Stimulated activated naive B cell treated with anti-CD40 and anti-IgM and Interleukin-4, amounts not matched to agents 10 μg/mL and 1 μg/mL and 100 μg/mL, for 72 hours (primary cell): ENCODE measurements around the gene NFX1.

Source experiments
- ATAC-seq, 2 donors: fragments of 150-1000 bp; cut with Tn5 transposase; replicated peaks; 2 replicates each; pipeline ENCODE4 v1.10.0; 2021; ENCODE audit warnings: moderate library complexity in 1 of 2
- DNase-seq: peaks from one replicate; pipeline ENCODE4 v3.0.0; 2021
- H3K27ac Mint-ChIP-seq: one replicate; pipeline ENCODE4 v1.8.0; 2022; ENCODE audit warnings: mild to moderate bottlenecking, mixed read lengths
- H3K27me3 Mint-ChIP-seq, 2 donors: one replicate each; pipeline ENCODE4 v1.8.0; 2022; ENCODE audit warnings: mixed read lengths in 2 of 2
- H3K36me3 Mint-ChIP-seq, 2 donors: one replicate each; pipeline ENCODE4 v1.8.0; 2022; ENCODE audit warnings: mixed read lengths in 2 of 2, mild to moderate bottlenecking in 1 of 2
- H3K4me1 Mint-ChIP-seq, 2 donors: one replicate each; pipeline ENCODE4 v1.8.0; 2022; ENCODE audit warnings: mixed read lengths in 2 of 2, mild to moderate bottlenecking in 1 of 2
- H3K4me3 Mint-ChIP-seq, 2 donors: one replicate each; pipeline ENCODE4 v1.8.0; 2022; ENCODE audit warnings: mild to moderate bottlenecking in 2 of 2, mixed read lengths in 2 of 2, moderate library complexity in 1 of 2
- H3K9me3 Mint-ChIP-seq, 2 donors: one replicate each; pipeline ENCODE4 v1.8.0; 2022; ENCODE audit warnings: mixed read lengths in 2 of 2, mild to moderate bottlenecking in 1 of 2

The NFX1 gene

DNA sequence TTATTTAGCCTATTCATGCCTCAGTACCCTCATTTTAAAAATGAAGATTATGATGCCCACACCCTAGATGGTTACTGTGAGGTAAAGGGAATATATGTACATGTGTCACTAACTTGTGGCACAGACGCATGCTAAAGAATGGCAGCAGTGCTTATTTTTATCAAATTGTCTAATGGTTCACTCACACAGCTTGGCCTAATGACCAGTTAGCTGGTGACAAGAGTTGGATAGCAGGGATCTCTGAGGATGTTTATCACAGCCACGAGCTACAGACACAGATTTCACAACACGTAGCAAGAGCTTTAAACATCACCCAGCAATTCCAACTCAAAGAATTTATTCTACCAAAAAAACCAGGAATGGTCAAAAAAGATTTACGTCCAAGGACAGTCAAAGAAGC lies 33.0 kb upstream of the NFX1 start:
- DNase-seq = no peak
- peaks cover 48 to 65% of the 10 kb centered on the region in 2 donors for H3K36me3 Mint-ChIP-seq
- peaks cover 4 to 11% of the 10 kb centered on the region in 2 donors for H3K4me1 Mint-ChIP-seq
- no peak overlapping the region for H3K27ac Mint-ChIP-seq
- H3K27me3 Mint-ChIP-seq = no peaks in the 10 kb centered on the region
- no peak overlapping the region for H3K4me3 Mint-ChIP-seq
- H3K9me3 Mint-ChIP-seq = no peaks in the 10 kb centered on the region
- ATAC-seq = no peak

DNA sequence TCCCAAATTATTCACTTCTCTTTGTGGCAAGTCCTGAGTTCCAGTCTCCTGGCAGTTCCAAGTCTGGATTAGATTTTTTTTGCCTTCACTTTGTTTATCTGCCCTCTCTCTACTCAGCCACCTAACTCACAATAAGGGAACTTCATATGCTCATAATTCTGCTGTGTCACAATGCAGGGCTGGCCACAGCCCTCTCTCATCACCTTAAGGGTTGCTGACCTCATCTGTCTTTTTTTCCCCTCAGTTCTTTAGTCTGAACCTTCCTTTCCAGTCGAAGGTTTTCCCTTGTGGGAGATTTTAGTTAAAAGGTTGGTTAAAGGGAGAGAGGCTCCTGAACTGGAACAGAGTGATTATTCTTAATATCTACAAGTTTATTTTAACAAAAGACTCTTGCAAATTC lies 29.9 kb upstream of the NFX1 start:
- ATAC-seq = no peak
- Mint-ChIP-seq H3K4me1 (peaks cover 19 to 33% of the 10 kb centered on the region in 2 donors), H3K27me3 (no peaks in the 10 kb centered on the region), H3K36me3 (peaks cover 45 to 60% of the 10 kb centered on the region in 2 donors), H3K4me3 (no peak overlapping the region), H3K27ac (no peak overlapping the region), H3K9me3 (no peaks in the 10 kb centered on the region)
- no peak for DNase-seq

DNA sequence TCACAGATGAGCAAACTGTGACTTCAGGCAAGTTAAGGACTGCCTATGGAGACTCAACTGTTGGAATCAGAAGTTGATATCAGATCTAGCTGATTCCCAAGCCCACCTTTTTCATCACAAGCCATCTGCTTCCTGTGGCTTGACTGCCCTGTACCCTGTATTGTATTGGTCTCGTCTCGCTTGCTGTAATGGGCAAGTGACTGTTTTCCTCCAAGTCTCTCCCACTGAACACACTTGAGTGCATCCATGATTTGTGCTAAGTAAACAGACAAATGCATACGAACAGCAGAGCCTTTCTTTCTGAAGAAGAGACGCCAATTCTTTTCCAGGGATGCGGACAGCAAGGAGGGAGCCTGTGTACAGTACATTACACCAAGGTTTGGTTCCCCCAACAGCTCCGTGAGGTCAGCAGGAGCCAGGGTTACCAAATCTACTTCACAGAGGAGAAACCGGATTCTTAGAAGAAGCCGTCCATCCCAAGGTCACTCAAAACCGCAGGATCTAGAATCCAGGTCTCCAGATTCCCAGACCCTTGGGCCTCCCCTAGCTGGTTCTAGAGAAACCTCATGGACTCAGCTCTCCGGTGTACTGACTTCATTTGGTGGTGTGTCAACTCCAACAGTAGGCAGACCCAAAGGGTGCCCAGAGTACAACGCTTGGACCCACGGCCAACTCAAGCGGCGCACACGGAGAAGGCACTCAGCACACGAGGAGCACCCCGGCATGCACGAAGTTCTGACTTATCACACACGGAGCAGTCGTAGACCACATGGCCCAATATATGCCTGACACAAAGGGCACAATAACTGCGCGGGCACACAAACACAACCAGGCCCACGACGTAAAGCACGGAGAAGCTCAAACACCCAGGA lies 26.9 kb upstream of the NFX1 start:
- DNase-seq (no peak), ATAC-seq (peak; percentile 12 to 18)
- Mint-ChIP-seq H3K36me3 (peaks cover 47 to 56% of the 10 kb centered on the region in 2 donors), H3K27me3 (no peaks in the 10 kb centered on the region), H3K4me3 (peak overlapping the region; percentile 92 to 93), H3K4me1 (peaks cover 30 to 55% of the 10 kb centered on the region in 2 donors), H3K9me3 (no peaks in the 10 kb centered on the region), H3K27ac (peak overlapping the region; percentile 96)

DNA sequence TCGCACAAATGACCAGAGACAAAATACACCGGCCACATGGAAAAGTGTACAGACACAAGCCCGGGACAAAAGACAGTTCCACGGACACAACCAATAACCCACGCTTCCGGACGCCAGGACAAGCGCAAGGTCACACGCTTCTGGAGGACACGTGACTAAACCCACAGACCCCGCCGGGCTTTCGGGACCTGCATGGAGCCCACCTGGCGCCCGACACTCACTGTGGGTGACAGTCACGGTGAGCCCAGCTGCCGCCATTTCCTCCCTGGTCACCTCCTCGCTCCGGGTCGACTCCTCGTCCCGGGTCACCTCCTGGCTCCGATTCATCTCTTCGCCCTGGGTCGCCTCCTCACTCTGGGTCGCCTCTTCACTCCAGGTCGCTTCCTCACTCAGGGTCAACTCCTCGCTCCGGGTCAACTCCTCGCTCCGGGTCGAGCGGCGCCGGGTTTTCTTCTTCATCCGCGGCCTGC lies 26.3 kb upstream of the NFX1 start:
- Mint-ChIP-seq H3K27ac (peak overlapping the region; percentile 96), H3K4me3 (peak overlapping the region; percentile 92 to 93), H3K36me3 (peaks cover 40 to 49% of the 10 kb centered on the region in 2 donors), H3K9me3 (no peaks in the 10 kb centered on the region), H3K27me3 (no peaks in the 10 kb centered on the region), H3K4me1 (peaks cover 30 to 55% of the 10 kb centered on the region in 2 donors)
- ATAC-seq = peak; percentile 28 to 35
- DNase-seq = no peak

DNA sequence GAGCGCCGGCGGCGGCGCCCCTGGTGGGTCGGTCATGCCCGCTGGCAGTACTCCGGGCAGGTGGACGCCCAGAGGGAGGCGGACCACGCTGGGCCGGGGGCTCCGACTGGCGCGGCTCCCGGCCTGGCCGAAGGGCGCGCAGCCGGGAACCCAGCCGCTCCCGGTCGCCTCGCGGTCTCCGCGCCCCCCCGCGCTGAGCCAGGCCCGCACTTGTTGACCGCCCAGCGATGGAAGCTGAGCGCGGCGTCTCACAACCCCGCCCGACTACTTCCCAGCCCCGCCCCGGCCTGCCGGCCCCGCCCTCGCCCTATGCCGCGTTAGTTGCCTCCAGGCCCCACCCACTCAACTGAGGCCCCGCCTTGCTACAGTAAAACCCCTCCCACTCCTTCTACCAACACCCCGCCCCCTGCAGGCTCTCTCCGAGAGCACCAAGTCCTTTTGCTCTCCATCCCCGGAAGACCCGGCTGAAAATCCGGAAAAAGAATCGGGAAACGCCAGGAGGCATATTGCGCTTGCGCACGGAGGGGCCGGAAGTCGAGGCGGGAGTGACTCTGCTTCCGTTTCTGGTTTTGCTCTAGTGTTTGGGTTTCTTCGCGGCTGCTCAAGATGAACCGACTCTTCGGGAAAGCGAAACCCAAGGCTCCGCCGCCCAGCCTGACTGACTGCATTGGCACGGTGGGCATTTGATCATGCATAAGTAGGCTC lies 25.7 kb upstream of the NFX1 start, which contains the start of the genes BAG1 and CHMP5:
TSS of gene BAG1 (minus strand) at position 236 of the 705 bp plus-strand sequence.
TSS of gene CHMP5 (plus strand) at position 577 of the 705 bp plus-strand sequence. CDS start at position 607, 30 bp downstream.
- ATAC-seq = peak; percentile 90 to 93
- Mint-ChIP-seq H3K4me3 (peak within 1 kb of the TSS; percentile 92 to 93), H3K27me3 (no peaks in the 10 kb centered on the region), H3K4me1 (peaks cover 30 to 54% of the 10 kb centered on the region in 2 donors), H3K36me3 (peaks cover 37 to 44% of the 10 kb centered on the region in 2 donors), H3K9me3 (no peaks in the 10 kb centered on the region), H3K27ac (peak within 1 kb of the TSS; percentile 96)
- DNase-seq = peak; percentile 99

DNA sequence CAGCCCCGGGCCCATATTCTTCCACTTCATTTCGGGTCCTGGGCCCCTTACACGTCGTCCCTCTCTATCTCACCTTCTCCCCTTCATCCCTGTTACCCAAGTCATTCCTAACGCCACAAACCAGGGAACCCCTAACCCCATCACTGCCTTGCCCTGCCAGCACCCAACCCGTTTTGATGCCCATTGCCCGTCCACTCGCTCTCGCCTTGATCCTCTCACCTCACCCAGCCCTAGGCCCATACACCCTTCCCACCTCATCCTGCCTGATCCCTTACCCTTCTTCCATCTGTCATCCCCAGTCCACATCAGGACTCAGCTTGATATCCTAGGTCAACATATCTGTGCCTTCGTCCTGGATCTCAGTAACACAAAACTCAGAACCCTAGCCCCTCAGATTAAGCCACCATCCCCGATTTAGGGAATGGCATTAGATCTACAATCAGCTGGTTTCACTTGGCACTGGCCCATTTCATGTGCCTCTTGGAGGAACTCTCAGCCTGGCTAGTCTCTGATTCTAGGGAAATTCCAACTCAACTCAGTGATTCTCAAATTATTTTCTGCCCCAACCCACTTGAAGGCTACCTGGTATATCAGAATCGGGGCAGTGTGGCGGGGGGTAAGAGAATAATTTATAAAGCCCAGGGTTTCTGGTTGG lies 25.0 kb upstream of the NFX1 start:
- H3K4me1 Mint-ChIP-seq = peaks cover 30 to 47% of the 10 kb centered on the region in 2 donors
- no peak for ATAC-seq
- H3K27me3 Mint-ChIP-seq = no peaks in the 10 kb centered on the region
- H3K4me3 Mint-ChIP-seq = peak overlapping the region; percentile 92 to 93
- peak overlapping the region; percentile 93 for H3K27ac Mint-ChIP-seq
- peaks cover 30 to 37% of the 10 kb centered on the region in 2 donors for H3K36me3 Mint-ChIP-seq
- H3K9me3 Mint-ChIP-seq = no peaks in the 10 kb centered on the region
- DNase-seq = no peak

DNA sequence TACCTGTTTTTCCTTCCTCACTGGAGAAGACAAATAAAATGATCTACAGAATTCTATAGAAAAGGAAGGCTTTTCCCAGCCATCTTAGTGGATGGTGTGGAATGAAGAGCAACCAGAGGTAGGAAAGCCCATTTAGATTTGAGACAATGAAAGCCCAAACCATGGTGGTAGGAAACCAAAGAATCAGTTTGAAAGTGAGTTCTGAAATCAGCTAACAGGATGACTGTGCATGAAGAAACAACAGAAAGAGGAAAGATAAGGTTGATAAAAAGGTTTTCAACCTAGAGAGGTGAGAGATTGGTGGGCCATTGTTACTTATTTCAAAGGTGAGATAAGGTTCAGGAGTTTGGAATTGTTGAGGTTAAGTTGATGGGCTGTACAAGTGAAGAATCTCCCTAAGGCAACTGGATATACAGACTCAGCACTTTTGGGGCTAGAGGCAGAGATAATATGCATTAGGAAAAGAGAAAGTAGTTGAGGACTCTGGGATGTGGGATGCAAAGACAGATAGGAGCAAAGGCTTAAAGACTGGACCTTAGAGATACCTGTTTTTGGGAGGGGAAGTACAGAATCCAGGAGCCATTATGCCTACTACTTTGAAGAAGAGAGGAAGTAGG lies 23.1 kb upstream of the NFX1 start:
- peak overlapping the region; percentile 10 for H3K27ac Mint-ChIP-seq
- ATAC-seq (no peak), DNase-seq (no peak)
- H3K4me3 Mint-ChIP-seq = no peak overlapping the region
- H3K36me3 Mint-ChIP-seq = peaks cover 37 to 44% of the 10 kb centered on the region in 2 donors
- no peaks in the 10 kb centered on the region for H3K27me3 Mint-ChIP-seq
- no peaks in the 10 kb centered on the region for H3K9me3 Mint-ChIP-seq
- H3K4me1 Mint-ChIP-seq = peaks cover 29 to 52% of the 10 kb centered on the region in 2 donors

DNA sequence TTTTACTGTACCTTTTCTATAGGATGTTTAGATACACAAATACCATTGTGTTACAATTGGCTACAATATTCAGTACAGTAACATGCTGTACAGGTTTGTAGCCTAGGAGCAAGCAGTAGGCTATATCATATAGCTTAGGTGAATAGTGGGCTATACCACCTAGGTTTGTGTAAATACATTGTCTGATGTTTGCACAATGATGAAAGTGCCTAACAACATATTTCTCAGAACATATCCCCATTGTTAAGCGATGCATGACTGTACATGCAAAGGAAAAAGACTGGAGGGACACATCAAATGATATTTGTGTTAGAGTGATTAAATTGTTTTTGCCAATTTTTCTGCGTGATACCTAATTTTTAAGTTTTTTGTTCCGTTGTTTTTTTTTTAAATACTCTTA lies 20.2 kb upstream of the NFX1 start:
- Mint-ChIP-seq H3K27me3 (no peaks in the 10 kb centered on the region), H3K27ac (no peak overlapping the region), H3K36me3 (peaks cover 25 to 41% of the 10 kb centered on the region in 2 donors), H3K4me3 (no peak overlapping the region), H3K4me1 (peaks cover 16 to 32% of the 10 kb centered on the region in 2 donors), H3K9me3 (no peaks in the 10 kb centered on the region)
- DNase-seq = no peak
- no peak for ATAC-seq

DNA sequence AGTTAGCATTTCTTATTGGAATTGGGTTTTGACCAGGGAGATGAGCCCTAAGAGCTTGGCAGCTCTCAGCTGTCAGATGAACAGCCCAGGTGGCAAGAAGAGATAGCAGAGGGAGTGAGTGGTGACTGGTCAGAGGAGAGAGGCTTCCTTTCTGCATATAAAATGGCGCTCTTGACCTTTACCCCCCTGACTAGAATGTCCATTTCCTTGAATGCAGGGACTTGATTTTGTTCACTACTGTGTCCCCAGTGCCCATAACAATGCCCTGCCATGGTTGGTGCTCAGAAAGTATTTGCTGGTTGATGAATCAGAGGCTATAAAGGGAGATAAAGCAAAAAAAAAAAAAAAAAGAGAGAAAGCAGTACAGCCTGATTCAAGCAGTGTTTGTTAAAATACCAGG lies 18.3 kb upstream of the NFX1 start:
- peak overlapping the region; percentile 74 for H3K27ac Mint-ChIP-seq
- H3K36me3 Mint-ChIP-seq = peaks cover 21 to 44% of the 10 kb centered on the region in 2 donors
- DNase-seq (no peak), ATAC-seq (no peak)
- H3K4me1 Mint-ChIP-seq = peaks cover 4 to 14% of the 10 kb centered on the region in 2 donors
- no peaks in the 10 kb centered on the region for H3K27me3 Mint-ChIP-seq
- H3K4me3 Mint-ChIP-seq = no peak overlapping the region
- no peaks in the 10 kb centered on the region for H3K9me3 Mint-ChIP-seq

DNA sequence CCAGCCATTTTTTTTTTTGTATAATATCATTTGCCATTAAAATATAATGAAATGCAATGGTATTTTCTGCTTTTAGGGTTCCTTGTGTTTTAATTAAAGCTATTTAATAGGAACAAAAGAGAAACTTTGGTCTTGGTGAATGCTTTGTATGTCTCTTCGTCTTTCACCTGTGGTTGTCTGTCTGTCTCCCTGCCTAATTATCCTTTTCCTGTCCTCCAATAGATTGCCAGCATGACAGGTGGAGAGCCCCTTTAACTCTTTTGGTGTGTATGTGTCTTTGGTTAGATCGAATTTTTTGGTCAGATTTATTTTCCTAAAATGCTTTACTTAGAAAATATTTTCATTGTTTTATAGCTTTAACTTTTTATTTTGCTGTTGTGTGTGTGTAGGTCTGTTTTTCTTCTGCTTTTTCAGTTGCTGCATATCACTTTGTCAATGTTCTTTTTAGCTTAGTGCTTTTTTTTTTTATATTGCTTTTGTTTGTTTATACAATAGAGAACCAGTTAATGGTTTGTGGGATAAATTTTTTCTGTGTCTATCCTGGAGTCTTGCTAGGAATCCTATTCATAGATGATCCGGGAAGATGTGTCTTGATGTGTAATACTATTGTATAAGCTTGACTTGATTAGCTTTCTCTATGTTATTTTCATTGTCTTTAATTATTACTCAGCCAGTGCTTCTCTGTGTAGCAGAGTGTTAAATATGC lies 16.9 kb upstream of the NFX1 start:
- Mint-ChIP-seq H3K4me3 (no peak overlapping the region), H3K27me3 (no peaks in the 10 kb centered on the region), H3K4me1 (peaks cover 0 to 7% of the 10 kb centered on the region in 2 donors), H3K27ac (no peak overlapping the region), H3K36me3 (peaks cover 28 to 49% of the 10 kb centered on the region in 2 donors), H3K9me3 (no peaks in the 10 kb centered on the region)
- no peak for DNase-seq
- ATAC-seq = no peak

DNA sequence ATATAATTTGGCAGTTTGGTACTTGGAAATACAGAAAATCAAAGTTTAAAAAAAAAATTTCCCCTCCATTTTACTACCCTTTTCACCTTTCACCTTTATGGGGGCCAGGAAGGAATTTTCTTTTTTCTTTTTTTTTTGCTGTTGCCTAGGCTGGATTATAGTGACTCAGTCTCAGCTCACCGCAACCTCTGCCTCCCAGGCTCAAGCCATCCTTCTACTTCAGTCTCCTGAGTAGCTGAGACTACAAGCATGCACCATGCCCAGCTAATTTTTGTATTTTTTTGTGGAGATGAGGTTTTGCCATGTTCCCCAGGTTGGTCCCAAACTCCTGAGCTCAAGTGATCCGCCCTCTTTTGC lies 16.4 kb upstream of the NFX1 start:
- no peak overlapping the region for H3K4me3 Mint-ChIP-seq
- peaks cover 29 to 49% of the 10 kb centered on the region in 2 donors for H3K36me3 Mint-ChIP-seq
- H3K27ac Mint-ChIP-seq = no peak overlapping the region
- peaks cover 0 to 7% of the 10 kb centered on the region in 2 donors for H3K4me1 Mint-ChIP-seq
- H3K27me3 Mint-ChIP-seq = no peaks in the 10 kb centered on the region
- H3K9me3 Mint-ChIP-seq = no peaks in the 10 kb centered on the region
- DNase-seq (no peak), ATAC-seq (no peak)

DNA sequence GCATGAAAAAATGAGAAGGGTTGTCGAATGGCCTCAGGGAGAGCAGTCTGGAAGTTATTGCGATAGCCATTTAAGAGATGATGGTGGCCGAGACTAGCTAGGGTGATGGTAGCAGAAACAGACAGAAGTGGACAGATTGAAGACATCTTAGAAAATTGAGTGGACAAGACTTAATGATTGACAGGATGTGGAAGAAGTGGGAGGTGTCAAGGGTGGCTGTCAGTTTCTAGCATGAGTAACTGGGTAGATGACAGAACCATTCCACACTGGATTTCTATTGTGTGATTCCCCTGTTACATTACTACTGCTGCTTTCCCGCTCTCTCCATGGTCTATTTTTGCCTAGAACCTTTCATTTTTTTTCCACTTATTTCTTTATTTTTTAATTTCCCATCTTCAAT lies 12.8 kb upstream of the NFX1 start:
- Mint-ChIP-seq H3K27me3 (no peaks in the 10 kb centered on the region), H3K4me3 (no peak overlapping the region), H3K4me1 (peaks cover 3 to 8% of the 10 kb centered on the region in 2 donors), H3K36me3 (peaks cover 23 to 49% of the 10 kb centered on the region in 2 donors), H3K9me3 (no peaks in the 10 kb centered on the region), H3K27ac (no peak overlapping the region)
- DNase-seq = no peak
- ATAC-seq = no peak

DNA sequence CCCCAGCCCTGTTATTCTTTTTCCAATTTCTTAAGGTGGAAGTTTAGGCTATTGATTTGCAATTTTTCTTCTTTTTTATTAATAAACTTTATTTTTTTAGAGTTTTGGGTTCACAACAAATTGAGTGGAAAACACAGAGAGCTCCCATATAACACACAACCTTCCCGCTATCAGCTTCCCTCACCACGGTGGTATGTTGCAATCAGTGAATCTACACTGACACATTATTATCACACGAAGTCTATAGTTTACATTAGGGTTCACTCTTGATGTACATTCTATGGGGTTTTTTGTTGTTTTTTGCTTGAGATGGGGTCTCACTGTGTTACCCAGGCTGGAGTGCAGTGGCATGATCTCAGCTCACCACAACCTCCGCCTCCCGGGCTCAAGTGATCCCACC lies 4.8 kb upstream of the NFX1 start:
- H3K27ac Mint-ChIP-seq = no peak overlapping the region

More for the DNA sequence above, 4.8 kb upstream of the NFX1 start:
- Mint-ChIP-seq H3K36me3 (peaks cover 18 to 26% of the 10 kb centered on the region in 2 donors), H3K9me3 (no peaks in the 10 kb centered on the region), H3K4me1 (peaks cover under 1 to 17% of the 10 kb centered on the region in 2 donors), H3K27me3 (no peaks in the 10 kb centered on the region), H3K4me3 (no peak overlapping the region)
- ATAC-seq = no peak
- no peak for DNase-seq
